IMR-90 (cell line): Measurements from ENCODE around the gene FN3KRP. TPM values are rescaled to one million over a fixed set of nuclear protein-coding genes. Genes with fewer than 3 reads are reported as not detected.

Source experiments
- ATAC-seq: fragments of 200-7000 bp; cut with Tn5 transposase; 2 replicates; pipeline ENCODE4 v1.9.1; 2020; ENCODE audit warnings: low read depth, mild to moderate bottlenecking, moderate library complexity
- BruUV-seq: library from RNA; stranded (reverse); fragments of 400-500 nt; replicated peaks from 2 replicates; lab custom pipeline; 2021; lab: Mats Ljungman, UMichigan
- CTCF ChIA-PET: fragments of 300-600 bp; formaldehyde crosslinking; extraction: SDS; loops from one replicate; lab custom pipeline; 2021; ENCODE audit warnings: antibody characterized with exemption; lab: Yijun Ruan, JAX
- POLR2A ChIA-PET: fragments of 300-600 bp; sonication (Branson Sonifier 250); formaldehyde crosslinking; loops from one replicate; lab custom pipeline; 2022; ENCODE audit warnings: antibody characterized with exemption; ENCODE audit not compliant: unreplicated experiment; lab: Charles Lee
- DNase-seq: peaks from one replicate; pipeline ENCODE4 v3.0.0; 2013
- H2AFZ ChIP-seq: replicated peaks from 2 replicates; pipeline ENCODE3; 2013; ENCODE audit warnings: low read length, mild to moderate bottlenecking; ENCODE audit not compliant: poor library complexity
- H2AK5ac ChIP-seq: 2 replicates; pipeline ENCODE4 v1.6.1; 2013; ENCODE audit warnings: low read depth, low read length, inconsistent platforms
- H2AK9ac ChIP-seq: replicated peaks from 2 replicates; pipeline ENCODE3; 2013; ENCODE audit warnings: mild to moderate bottlenecking, low read depth, low read length, moderate library complexity; ENCODE audit not compliant: poor library complexity
- H2BK120ac ChIP-seq: 2 replicates; pipeline ENCODE4 v1.6.1; 2013; ENCODE audit warnings: low read depth, low read length, inconsistent platforms
- H2BK15ac ChIP-seq: 3 replicates; pipeline ENCODE4 v1.6.1; 2013; ENCODE audit warnings: low read depth, low read length, inconsistent platforms
- H2BK20ac ChIP-seq: 2 replicates; pipeline ENCODE4 v1.6.1; 2013; ENCODE audit warnings: low read depth, mild to moderate bottlenecking, inconsistent platforms, low read length, moderate library complexity
- H2BK5ac ChIP-seq: 2 replicates; pipeline ENCODE4 v1.6.1; 2013; ENCODE audit warnings: mild to moderate bottlenecking, low read depth, low read length, inconsistent platforms; ENCODE audit not compliant: poor library complexity, severe bottlenecking
- H3K14ac ChIP-seq: replicated peaks from 2 replicates; pipeline ENCODE4 v1.6.1; 2013; ENCODE audit warnings: low read depth, low read length, inconsistent platforms
- H3K18ac ChIP-seq: 2 replicates; pipeline ENCODE4 v1.6.1; 2013; ENCODE audit warnings: low read depth, low read length, control low read depth
- H3K23ac ChIP-seq: 2 replicates; pipeline ENCODE4 v1.6.1; 2013; ENCODE audit warnings: low read depth, low read length, inconsistent platforms
- H3K27ac ChIP-seq: 2 replicates; pipeline ENCODE4 v1.5.1; 2013; ENCODE audit warnings: mild to moderate bottlenecking, control low read depth, low read length; ENCODE audit not compliant: insufficient read depth
- H3K27me3 ChIP-seq: 2 replicates; pipeline ENCODE4 v1.6.1; 2013; ENCODE audit warnings: low read length; ENCODE audit not compliant: control insufficient read depth, insufficient read depth
- H3K36me3 ChIP-seq: 2 replicates; pipeline ENCODE4 v1.6.1; 2013; ENCODE audit warnings: low read length, mixed read lengths; ENCODE audit not compliant: control insufficient read depth, insufficient read depth
- H3K4ac ChIP-seq: 2 replicates; pipeline ENCODE4 v1.6.1; 2013; ENCODE audit warnings: low read depth, low read length, inconsistent platforms
- H3K4me1 ChIP-seq: 2 replicates; pipeline ENCODE4 v1.6.1; 2013; ENCODE audit warnings: low read length, mixed read lengths; ENCODE audit not compliant: control insufficient read depth, insufficient read depth
- H3K4me2 ChIP-seq: 2 replicates; pipeline ENCODE4 v1.6.1; 2013; ENCODE audit warnings: low read depth, mild to moderate bottlenecking, control low read depth, low read length, moderate library complexity
- H3K4me3 ChIP-seq: 2 replicates; pipeline ENCODE4 v1.5.1; 2013; ENCODE audit warnings: low read depth, mild to moderate bottlenecking, control low read depth, low read length, moderate library complexity; ENCODE audit not compliant: insufficient read depth
- H3K56ac ChIP-seq: 2 replicates; pipeline ENCODE4 v1.6.1; 2013; ENCODE audit warnings: low read length, inconsistent platforms; ENCODE audit not compliant: insufficient read depth; ENCODE audit errors: extremely low read depth
- H3K79me1 ChIP-seq, 2 experiments: 2 replicates each; pipeline ENCODE4 v1.6.1; 2013; ENCODE audit warnings: low read length in 2 of 2, inconsistent platforms in 1 of 2, low read depth in 1 of 2
- H3K9ac ChIP-seq: 2 replicates; pipeline ENCODE4 v1.6.1; 2013; ENCODE audit warnings: low read depth, low read length, control low read depth
- H3K9me1 ChIP-seq: 2 replicates; pipeline ENCODE4 v1.6.1; 2013; ENCODE audit warnings: low read length, inconsistent platforms; ENCODE audit not compliant: insufficient read depth
- H3K9me3 ChIP-seq: 2 replicates; pipeline ENCODE4 v1.6.1; 2013; ENCODE audit warnings: low read length; ENCODE audit not compliant: control insufficient read depth, insufficient read depth
- H4K20me1 ChIP-seq: 2 replicates; pipeline ENCODE4 v1.6.1; 2013; ENCODE audit warnings: low read length, inconsistent platforms; ENCODE audit not compliant: insufficient read depth
- H4K5ac ChIP-seq: 2 replicates; pipeline ENCODE4 v1.6.1; 2013; ENCODE audit warnings: mild to moderate bottlenecking, low read depth, low read length, control low read depth
- H4K8ac ChIP-seq, 2 experiments: 2 replicates each; pipeline ENCODE4 v1.6.1; 2013; ENCODE audit warnings: low read depth in 2 of 2, low read length in 2 of 2, control low read depth in 1 of 2, inconsistent platforms in 1 of 2
- H4K91ac ChIP-seq: 2 replicates; pipeline ENCODE4 v1.6.1; 2013; ENCODE audit warnings: low read depth, low read length, inconsistent platforms; ENCODE audit not compliant: insufficient read depth
- BHLHE40 ChIP-seq: fragments of 150-350 bp; IDR thresholded peaks from 2 replicates; pipeline ENCODE4 v1.6.1; 2016; ENCODE audit warnings: mild to moderate bottlenecking, low read depth, low read length
- FOS ChIP-seq: fragments of 150-350 bp; IDR thresholded peaks from 2 replicates; pipeline ENCODE4 v1.6.1; 2016; ENCODE audit warnings: low read depth, low read length
- MAFK ChIP-seq: IDR thresholded peaks from 2 replicates; pipeline ENCODE4 v1.6.1; 2012; ENCODE audit warnings: low read depth, low read length, improper control_type of control experiment
- NFE2L2 ChIP-seq: fragments of 150-350 bp; IDR thresholded peaks from 2 replicates; pipeline ENCODE4 v1.6.1; 2016; ENCODE audit warnings: low read depth, mild to moderate bottlenecking, low read length
- WGBS, 2 experiments: methylation state at CpG; one replicate each; pipeline versions ENCODE4 v1.1.5 to v1.1.7; 2013; ENCODE audit warnings: missing lambda C conversion rate in 2 of 2; ENCODE audit not compliant: insufficient read length in 1 of 2; ENCODE audit errors: extremely low coverage in 2 of 2; 5-methylcytosine and 5-hydroxymethylcytosine counted together
- dilution Hi-C: fragments of 300-500 bp; cut with HindIII; formaldehyde crosslinking; loops from one replicate; pipeline ENCODE4 v1.14.3; 2018; ENCODE audit warnings: low sequenced_read_pairs; ENCODE audit not compliant: unreplicated experiment
- in situ Hi-C: fragments of 300-500 bp; cut with MboI; formaldehyde crosslinking; loops from 3 replicates; pipeline ENCODE4 v1.14.3; 2019; ENCODE audit warnings: low sequenced_read_pairs, inconsistent platforms, mixed read lengths
- intact Hi-C: fragments of 100-400 bp; cut with micrococcal nuclease; formaldehyde crosslinking; loops from 2 replicates; pipeline ENCODE4 v1.10.0; 2022
- polyA plus RNA-seq, 3 experiments: library from polyadenylated mRNA; depleted of rRNA; stranded (reverse); fragments of >200 nt; gene quantifications; 2 replicates each; pipeline ENCODE4 v1.2.3, GENCODE V29; 2012; ENCODE audit warnings: low replicate concordance in 1 of 3
- total RNA-seq: library from RNA; depleted of rRNA; stranded (reverse); fragments of >200 nt; gene quantifications from 2 replicates; pipeline ENCODE4 v1.2.3, GENCODE V29; 2012

Gene FN3KRP
- total and polyA plus RNA-seq, 2 of the 4 experiments (the other 2 are of a cell fraction), result 18.6 to 20.3 TPM

DNA sequence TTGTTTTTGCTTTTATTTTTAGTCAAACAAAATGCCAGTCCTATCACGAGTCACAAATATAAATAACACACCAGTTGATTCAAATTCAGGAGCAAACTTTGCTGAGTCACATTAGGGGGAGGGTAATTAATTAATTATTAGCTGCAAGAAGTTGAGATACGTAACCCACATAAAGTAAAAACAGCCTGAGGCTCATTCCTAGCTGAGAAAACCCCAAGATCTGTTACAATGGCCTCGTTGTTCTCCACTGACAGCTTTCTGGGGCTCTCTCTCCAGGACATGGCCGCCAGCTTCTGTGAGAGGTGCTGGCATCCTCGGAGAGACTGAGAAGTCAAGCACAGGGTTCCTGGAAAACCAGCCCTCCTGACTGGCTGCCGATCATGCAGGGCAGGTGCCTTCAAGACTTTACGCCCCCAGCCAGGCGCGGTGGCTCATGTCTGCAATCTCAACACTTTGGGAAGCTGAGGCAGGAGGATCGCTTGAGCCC is 29.1 kb upstream of the FN3KRP start:
- H3K4me1 ChIP-seq, result no peaks in the 10 kb centered on the region
- no peak overlapping the region for H4K91ac ChIP-seq
- no peak overlapping the region for H2BK120ac ChIP-seq
- no peak overlapping the region for H3K4me2 ChIP-seq
- no peak overlapping the region for H3K27ac ChIP-seq
- no peak overlapping the region for H3K4ac ChIP-seq
- POLR2A ChIA-PET, result no interaction called here
- BruUV-seq, result no TSS peak
- DNase-seq (peak; percentile 15), ATAC-seq (peak; percentile 29)
- no peaks in the 10 kb centered on the region for H3K27me3 ChIP-seq
- no peak overlapping the region for H3K14ac ChIP-seq
- H3K18ac ChIP-seq, result no peak overlapping the region
- no peaks in the 10 kb centered on the region for H4K20me1 ChIP-seq
- no peaks in the 10 kb centered on the region for H3K9me1 ChIP-seq
- H2AK9ac ChIP-seq, result no peak overlapping the region
- H3K9me3 ChIP-seq, result no peaks in the 10 kb centered on the region
- intact Hi-C loops (no loop called here), dilution Hi-C loops (no loop called here), in situ Hi-C loops (no loop called here)
- no peak overlapping the region for H3K56ac ChIP-seq
- CTCF ChIA-PET, result no interaction called here
- H3K36me3 ChIP-seq, result no peaks in the 10 kb centered on the region; the same call in 1 of the 2 replicates
- no peak overlapping the region for H2BK5ac ChIP-seq
- TF ChIP-seq NFE2L2 (peak; percentile 78), FOS (no peak), MAFK (no peak), BHLHE40 (no peak)
- no peak overlapping the region for H4K5ac ChIP-seq
- H2BK20ac ChIP-seq, result no peak overlapping the region
- no peak overlapping the region for H2AK5ac ChIP-seq
- no peak overlapping the region for H3K23ac ChIP-seq
- H4K8ac ChIP-seq, result no peak overlapping the region
- no peak overlapping the region for H3K9ac ChIP-seq
- no peaks in the 10 kb centered on the region for H3K79me1 ChIP-seq
- WGBS, 2 experiments, result 0% methylated on average over 1 of the region's 10 CpGs; no CpG with 5 or more reads in 1 of the 2 experiments
- H2BK15ac ChIP-seq, result no peak overlapping the region
- H3K4me3 ChIP-seq, result no peak overlapping the region
- H2AFZ ChIP-seq, result no peak overlapping the region
